Esophagus squamous epithelium (tissue), 5 donors: ENCODE measurements around the gene MIER2. TPM values are rescaled to one million over a fixed set of nuclear protein-coding genes. Genes with fewer than 3 reads are reported as not detected.

Experiments
- DNase-seq: peaks from one replicate; lab custom pipeline; 2025; lab: John Stamatoyannopoulos, UW
- H3K27ac ChIP-seq, 4 donors: fragments of 200-600 bp; sonication (generic); one replicate each; pipeline ENCODE4 v1.5.1; 2016 to 2019; ENCODE audit warnings: mild to moderate bottlenecking in 1 of 4
- H3K27me3 ChIP-seq, 4 donors: fragments of 200-600 bp; sonication (generic); 1 replicate in 3 of 4; 2 replicates in 1 of 4; pipeline versions ENCODE4 v1.5.1 to v1.6.0; 2017 to 2021; ENCODE audit warnings: antibody characterized with exemption in 1 of 4
- H3K36me3 ChIP-seq, 3 donors: fragments of 200-600 bp; sonication (generic); one replicate each; pipeline ENCODE4 v1.5.1; 2016 to 2019
- H3K4me1 ChIP-seq, 3 donors: fragments of 200-600 bp; sonication (generic); one replicate each; pipeline ENCODE4 v1.5.1; 2017 to 2019
- H3K4me3 ChIP-seq, 4 donors: fragments of 200-600 bp; sonication (generic); 1 replicate in 3 of 4; 2 replicates in 1 of 4; pipeline ENCODE4 v1.5.1; 2016 to 2019; ENCODE audit warnings: mild to moderate bottlenecking in 2 of 4, moderate library complexity in 1 of 4
- H3K9me3 ChIP-seq, 3 donors: fragments of 200-600 bp; sonication (generic); one replicate each; pipeline ENCODE4 v1.5.1; 2016 to 2019
- CTCF ChIP-seq, 6 experiments: fragments of 450-650 bp in 4 of 6; fragments of 200-600 bp in 2 of 6; sonication (generic) in 2 of 6; IDR thresholded peaks; one replicate each; pipeline ENCODE4 v1.5.1; 2016 to 2019; ENCODE audit warnings: antibody characterized with exemption in 6 of 6, mild to moderate bottlenecking in 4 of 6, moderate library complexity in 4 of 6
- POLR2A ChIP-seq, 4 donors: fragments of 450-650 bp; IDR thresholded peaks; one replicate each; pipeline ENCODE4 v1.6.1; 2017; ENCODE audit warnings: antibody characterized with exemption in 4 of 4, mild to moderate bottlenecking in 4 of 4, moderate library complexity in 3 of 4
- WGBS, 2 donors: methylation state at CpG; one replicate each; pipeline ENCODE4 v1.1.5; 2018; 5-methylcytosine and 5-hydroxymethylcytosine counted together
- intact Hi-C: fragments of 100-400 bp; cut with DNase I; formaldehyde crosslinking; loops from one replicate; pipeline ENCODE4 v1.15.0; 2022
- total RNA-seq, 4 donors: library from RNA; depleted of rRNA; stranded (reverse); fragments of >200 nt; gene quantifications; one replicate each; pipeline ENCODE4 v1.1.0, GENCODE V29; 2016
- donor health status: DM: yes; HTN: yes; CAD: no.

Gene MIER2
- total RNA-seq, 4 donors from 2014 or later = 11.7 to 31.5 (median 14.9) TPM

DNA sequence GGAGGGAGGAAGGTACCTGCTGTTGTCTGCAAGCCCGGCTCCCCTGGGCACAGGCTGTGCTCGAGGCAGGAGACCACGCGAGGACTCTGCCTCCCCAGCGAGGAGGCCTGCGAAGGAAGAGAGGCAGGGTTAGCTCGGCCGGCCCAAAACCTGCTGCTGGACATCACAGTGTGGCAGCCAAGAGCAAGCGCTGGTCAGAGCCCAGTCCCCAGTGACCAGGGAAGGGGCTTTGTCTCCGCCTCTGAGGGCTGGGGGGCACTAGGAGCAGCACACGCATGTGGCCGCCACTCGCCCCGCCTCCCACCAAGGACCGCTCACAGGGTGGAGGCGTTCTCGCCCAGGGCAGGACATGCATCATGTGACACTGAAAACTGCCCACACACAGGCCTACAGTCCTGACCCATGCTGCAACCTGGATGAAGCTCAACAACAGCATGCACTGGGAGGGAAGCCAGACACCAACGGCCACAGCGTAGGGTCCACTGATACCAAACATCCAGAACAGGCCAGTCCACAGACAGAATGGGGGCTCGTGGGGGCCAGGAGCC is 8.5 kb downstream of the MIER2 start:
- intact Hi-C loops = no loop called here
- DNase-seq = no peak
- peaks cover 0 to 43% (median 0%) of the 10 kb centered on the region in 3 donors for H3K36me3 ChIP-seq
- 83 to 87% methylated on average over 4 to 13 of the region's 20 CpGs for WGBS, 2 donors
- no peaks in the 10 kb centered on the region for H3K27me3 ChIP-seq
- H3K4me3 ChIP-seq = no peak overlapping the region
- no peaks in the 10 kb centered on the region for H3K9me3 ChIP-seq
- H3K4me1 ChIP-seq = peaks cover 0 to 12% (median 5%) of the 10 kb centered on the region in 3 donors
- no peak for TF ChIP-seq CTCF (IDR thresholded peaks at IDR 0.05)
- TF ChIP-seq POLR2A (IDR thresholded peaks at IDR 0.05) = no peak
- H3K27ac ChIP-seq = no peak overlapping the region

- Histone ChIP-seq H3K27me3 (no peaks in the 10 kb centered on the region), H3K9me3 (peaks cover 0 to 1% (median 0%) of the 10 kb centered on the region in 3 donors), H3K4me3 (no peak overlapping the region), H3K36me3 (peaks cover 2 to 44% (median 5%) of the 10 kb centered on the region in 3 donors), H3K4me1 (peaks cover 0 to 6% (median under 1%) of the 10 kb centered on the region in 3 donors), H3K27ac (no peak overlapping the region)
- intact Hi-C loops = no loop called here
- no peak for TF ChIP-seq POLR2A (IDR thresholded peaks at IDR 0.05)
- TF ChIP-seq CTCF (IDR thresholded peaks at IDR 0.05) = no peak
- DNase-seq = no peak
- 99 to 100% methylated on average over 7 to 9 of the region's 21 CpGs for WGBS, 2 donors
These were observed 9.0 kb downstream of the MIER2 start for GRCh38 chr19:335486-336066.

DNA sequence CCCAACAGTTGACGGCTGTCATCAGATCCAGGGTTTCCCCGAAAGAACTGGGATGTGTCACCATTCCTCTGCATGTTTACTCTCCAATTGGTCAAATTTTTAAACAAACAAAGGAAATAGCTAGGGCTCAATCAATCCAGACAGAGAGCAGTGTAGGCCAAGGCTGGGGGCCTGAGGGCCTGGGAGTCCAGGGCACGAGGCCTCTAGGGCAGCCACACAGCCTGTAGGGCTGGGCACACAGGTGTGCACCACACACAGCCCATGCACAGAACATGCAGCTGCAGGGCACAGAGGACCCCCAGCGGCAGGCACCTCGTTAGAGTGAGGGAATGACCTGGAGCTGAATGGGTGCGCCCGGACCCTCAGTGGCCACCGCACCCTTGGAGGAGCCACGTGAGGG is 9.5 kb downstream of the MIER2 start:
- Histone ChIP-seq H3K4me1 (peaks cover 0 to 2% (median 0%) of the 10 kb centered on the region in 3 donors), H3K27ac (no peak overlapping the region), H3K36me3 (peaks cover 4 to 49% (median 10%) of the 10 kb centered on the region in 3 donors), H3K27me3 (no peaks in the 10 kb centered on the region), H3K9me3 (peaks cover 0 to 6% (median 0%) of the 10 kb centered on the region in 3 donors), H3K4me3 (no peak overlapping the region)
- no peak for TF ChIP-seq CTCF (IDR thresholded peaks at IDR 0.05)
- no peak for TF ChIP-seq POLR2A (IDR thresholded peaks at IDR 0.05)
- no peak for DNase-seq
- intact Hi-C loops = no loop called here
- 94 to 100% methylated on average over 2 of the region's 9 CpGs for WGBS, 2 donors

- no peak for TF ChIP-seq CTCF (IDR thresholded peaks at IDR 0.05)
- no peak for TF ChIP-seq POLR2A (IDR thresholded peaks at IDR 0.05)
- Histone ChIP-seq H3K36me3 (peaks cover 9 to 55% (median 11%) of the 10 kb centered on the region in 3 donors), H3K27ac (no peak overlapping the region), H3K4me1 (no peaks in the 10 kb centered on the region), H3K4me3 (no peak overlapping the region), H3K9me3 (peaks cover 0 to 10% (median 0%) of the 10 kb centered on the region in 3 donors), H3K27me3 (no peaks in the 10 kb centered on the region)
- 83 to 96% methylated on average over 3 to 8 of the region's 19 CpGs for WGBS, 2 donors
- no peak for DNase-seq
- intact Hi-C loops = no loop called here
These were observed 10.1 kb downstream of the MIER2 start for GRCh38 chr19:334296-335071.

GRCh38 chr19:330503-330902 is 14.1 kb downstream of the MIER2 start:
- Histone ChIP-seq H3K27me3 (no peaks in the 10 kb centered on the region), H3K4me3 (no peak overlapping the region), H3K9me3 (peaks cover 0 to 27% (median 7%) of the 10 kb centered on the region in 3 donors), H3K36me3 (peaks cover 45 to 86% (median 48%) of the 10 kb centered on the region in 3 donors), H3K4me1 (no peaks in the 10 kb centered on the region), H3K27ac (no peak overlapping the region)
- intact Hi-C loops = no loop called here
- TF ChIP-seq POLR2A (IDR thresholded peaks at IDR 0.05) (no peak), CTCF (IDR thresholded peaks at IDR 0.05) (no peak)
- no peak for DNase-seq
- 94 to 100% methylated on average over 8 of the region's 8 CpGs for WGBS, 2 donors
